H9 (cell line): ENCODE measurements around the gene PLEKHA7. TPM values are rescaled to one million over a fixed set of nuclear protein-coding genes. Genes with fewer than 3 reads are reported as not detected.
A peak's percentile ranks its signal among the peaks of the same experiment; 100 is the strongest.
"Not testable (repeated sequence)": the region's sequence is repeated elsewhere in the genome, so short reads cannot be mapped to it uniquely, and the experiment has no call there.

Source experiments
- DNase-seq: peaks from one replicate; pipeline ENCODE4 v3.0.0-alpha.2; 2017
- H2AFZ ChIP-seq: one replicate; pipeline ENCODE4 v1.6.1; 2013; ENCODE audit warnings: mild to moderate bottlenecking, low read length, control low read depth, moderate library complexity
- H2AK5ac ChIP-seq: 2 replicates; pipeline ENCODE4 v1.6.1; 2013; ENCODE audit warnings: low read length, control low read depth, mixed read lengths; ENCODE audit not compliant: insufficient read length
- H2BK120ac ChIP-seq: one replicate; pipeline ENCODE4 v1.6.1; 2013; ENCODE audit warnings: low read depth, mild to moderate bottlenecking, low read length, control low read depth, inconsistent platforms; ENCODE audit not compliant: poor library complexity, severe bottlenecking
- H2BK12ac ChIP-seq: 2 replicates; pipeline ENCODE4 v1.6.1; 2013; ENCODE audit warnings: low read length, control low read depth, mixed read lengths, low read depth; ENCODE audit not compliant: insufficient read length
- H2BK15ac ChIP-seq: 2 replicates; pipeline ENCODE4 v1.6.1; 2013; ENCODE audit warnings: low read depth, low read length, control low read depth
- H2BK20ac ChIP-seq: one replicate; pipeline ENCODE4 v1.6.1; 2013; ENCODE audit warnings: low read depth, mild to moderate bottlenecking, low read length, control low read depth, inconsistent platforms; ENCODE audit not compliant: poor library complexity, severe bottlenecking
- H2BK5ac ChIP-seq: 2 replicates; pipeline ENCODE4 v1.6.1; 2013; ENCODE audit warnings: low read length, control low read depth, mixed read lengths; ENCODE audit not compliant: insufficient read length
- H3K14ac ChIP-seq: 2 replicates; pipeline ENCODE4 v1.6.1; 2013; ENCODE audit warnings: low read length, control low read depth; ENCODE audit not compliant: insufficient read depth
- H3K18ac ChIP-seq: 2 replicates; pipeline ENCODE4 v1.6.1; 2013; ENCODE audit warnings: low read depth, mild to moderate bottlenecking, mixed read lengths, low read length, control low read depth; ENCODE audit not compliant: insufficient read length
- H3K23ac ChIP-seq: 2 replicates; pipeline ENCODE4 v1.6.1; 2013; ENCODE audit warnings: low read length, control low read depth, mixed read lengths, low read depth; ENCODE audit not compliant: insufficient read length
- H3K23me2 ChIP-seq: 2 replicates; pipeline ENCODE4 v1.6.1; 2013; ENCODE audit warnings: low read depth, mild to moderate bottlenecking, mixed read lengths, low read length, control low read depth; ENCODE audit not compliant: insufficient read length, poor library complexity, severe bottlenecking
- H3K27ac ChIP-seq: 2 replicates; pipeline ENCODE4 v1.5.1; 2013; ENCODE audit warnings: low read length, control low read depth, mixed read lengths, low read depth; ENCODE audit not compliant: insufficient read length
- H3K27me3 ChIP-seq: 2 replicates; pipeline ENCODE4 v1.6.1; 2013; ENCODE audit warnings: low read length, control low read depth, inconsistent platforms; ENCODE audit not compliant: insufficient read depth
- H3K4ac ChIP-seq: 2 replicates; pipeline ENCODE4 v1.6.1; 2013; ENCODE audit warnings: low read depth, mild to moderate bottlenecking, control low read depth, inconsistent platforms, low read length, moderate library complexity
- H3K4me1 ChIP-seq: 2 replicates; pipeline ENCODE4 v1.6.1; 2013; ENCODE audit warnings: low read length, control low read depth, inconsistent platforms; ENCODE audit not compliant: insufficient read depth
- H3K4me2 ChIP-seq: 2 replicates; pipeline ENCODE4 v1.6.1; 2013; ENCODE audit warnings: low read length, control low read depth, mixed read lengths; ENCODE audit not compliant: insufficient read length, insufficient read depth
- H3K56ac ChIP-seq: 2 replicates; pipeline ENCODE4 v1.6.1; 2013; ENCODE audit warnings: low read depth, mild to moderate bottlenecking, mixed read lengths, low read length, control low read depth; ENCODE audit not compliant: insufficient read length
- H3K79me1 ChIP-seq: 2 replicates; pipeline ENCODE4 v1.6.1; 2013; ENCODE audit warnings: low read depth, mild to moderate bottlenecking, moderate library complexity, low read length, control low read depth, inconsistent platforms; ENCODE audit not compliant: insufficient read depth, poor library complexity, severe bottlenecking
- H3K79me2 ChIP-seq: 2 replicates; pipeline ENCODE4 v1.6.1; 2013; ENCODE audit warnings: low read length, control low read depth, inconsistent platforms; ENCODE audit not compliant: insufficient read depth
- H3K9ac ChIP-seq: 2 replicates; pipeline ENCODE4 v1.6.1; 2013; ENCODE audit warnings: low read length, control low read depth, mixed read lengths; ENCODE audit not compliant: insufficient read length; ENCODE audit errors: extremely low read depth
- H3K9me3 ChIP-seq: one replicate; pipeline ENCODE4 v1.6.1; 2013; ENCODE audit warnings: low read depth, low read length, inconsistent platforms; ENCODE audit not compliant: control insufficient read depth
- H3T11ph ChIP-seq: one replicate; pipeline ENCODE4 v1.6.1; 2013; ENCODE audit warnings: mild to moderate bottlenecking, low read length, control low read depth, inconsistent platforms
- H4K20me1 ChIP-seq: one replicate; pipeline ENCODE4 v1.6.1; 2013; ENCODE audit not compliant: control insufficient read depth, insufficient read length, insufficient read depth
- H4K5ac ChIP-seq: 2 replicates; pipeline ENCODE4 v1.6.1; 2013; ENCODE audit warnings: low read depth, mild to moderate bottlenecking, mixed read lengths, low read length, control low read depth; ENCODE audit not compliant: insufficient read length
- H4K8ac ChIP-seq: replicated peaks from 2 replicates; pipeline ENCODE4 v1.6.1; 2013; ENCODE audit warnings: low read length, control low read depth, mixed read lengths, low read depth; ENCODE audit not compliant: insufficient read length
- H4K91ac ChIP-seq: 2 replicates; pipeline ENCODE4 v1.6.1; 2013; ENCODE audit warnings: low read depth, mild to moderate bottlenecking, moderate library complexity, mixed read lengths, low read length, control low read depth; ENCODE audit not compliant: insufficient read length
- H3K27ac Mint-ChIP-seq, 3 experiments: 2 replicates in 2 of 3; 3 replicates in 1 of 3; pipeline ENCODE4 v1.8.0; 2020 to 2021; ENCODE audit warnings: mixed read lengths in 3 of 3, mild to moderate bottlenecking in 1 of 3, moderate library complexity in 1 of 3
- H3K27me3 Mint-ChIP-seq: 2 replicates; pipeline ENCODE4 v1.8.0; 2021; ENCODE audit warnings: low read depth, mild to moderate bottlenecking, moderate library complexity, mixed read lengths
- H3K36me3 Mint-ChIP-seq, 3 experiments: 2 replicates in 2 of 3; 3 replicates in 1 of 3; pipeline ENCODE4 v1.8.0; 2020 to 2021; ENCODE audit warnings: low read depth in 3 of 3, mixed read lengths in 3 of 3; ENCODE audit not compliant: insufficient read depth in 1 of 3
- H3K4me1 Mint-ChIP-seq, 2 experiments: 2 replicates each; pipeline ENCODE4 v1.8.0; 2020; ENCODE audit warnings: mixed read lengths in 2 of 2
- H3K4me3 Mint-ChIP-seq, 2 experiments: 2 replicates in 1 of 2; 3 replicates in 1 of 2; pipeline ENCODE4 v1.8.0; 2020 to 2021; ENCODE audit warnings: mild to moderate bottlenecking in 2 of 2, mixed read lengths in 2 of 2, moderate library complexity in 1 of 2
- H3K9me3 Mint-ChIP-seq, 2 experiments: 2 replicates in 1 of 2; 3 replicates in 1 of 2; pipeline ENCODE4 v1.8.0; 2020; ENCODE audit warnings: mild to moderate bottlenecking in 2 of 2, mixed read lengths in 2 of 2, moderate library complexity in 1 of 2
- CTCF ChIP-seq: fragments of 200-600 bp; sonication (generic); conservative IDR thresholded peaks from 3 replicates; pipeline ENCODE4 v1.8.0; 2021; ENCODE audit warnings: antibody characterized with exemption, mild to moderate bottlenecking
- WGBS: extraction: QIAGEN DNeasy Blood & Tissue Kit; methylation state at CpG from one replicate; pipeline ENCODE4 v1.1.7; 2013; ENCODE audit warnings: missing lambda C conversion rate, low lambda C conversion rate, mixed read lengths; ENCODE audit not compliant: insufficient read length; ENCODE audit errors: extremely low coverage; 5-methylcytosine and 5-hydroxymethylcytosine counted together
- total RNA-seq: library from RNA; stranded (reverse); gene quantifications from 2 replicates; pipeline ENCODE4 v1.2.1, GENCODE V29; 2021

Gene PLEKHA7
- total RNA-seq, 1 experiment from 2014 or later: 21.0 TPM

GRCh38 chr11:17036666-17037658 lies 22.7 kb upstream of the PLEKHA7 start:
- peak; percentile 72 for DNase-seq
- Histone ChIP-seq H2BK5ac (no peak overlapping the region), H3K23me2 (no peaks in the 10 kb centered on the region), H4K5ac (no peak overlapping the region), H3K9me3 (peaks cover 8% of the 10 kb centered on the region), H3K79me1 (no peaks in the 10 kb centered on the region), H4K20me1 (no peaks in the 10 kb centered on the region), H3K4me2 (no peak overlapping the region), H3K56ac (no peak overlapping the region), H3K4me1 (no peaks in the 10 kb centered on the region), H3K14ac (no peak overlapping the region), H2AFZ (no peak overlapping the region), H3K9ac (no peak overlapping the region), H4K91ac (no peak overlapping the region), H3K79me2 (no peaks in the 10 kb centered on the region), H3K18ac (no peak overlapping the region), H3K27ac (no peak overlapping the region), H3K23ac (no peak overlapping the region), H3K4ac (no peak overlapping the region), H2BK12ac (no peak overlapping the region), H2BK15ac (no peak overlapping the region), H2BK20ac (no peak overlapping the region), H3K27me3 (no peaks in the 10 kb centered on the region), H4K8ac (no peak overlapping the region), H2BK120ac (no peak overlapping the region), H2AK5ac (no peak overlapping the region), H3T11ph (no peak overlapping the region)
- H3K27ac Mint-ChIP-seq: no peak overlapping the region
- no peak overlapping the region for H3K4me3 Mint-ChIP-seq
- H3K36me3 Mint-ChIP-seq: peaks cover 10 to 26% (median 17%) of the 10 kb centered on the region in 3 experiments
- H3K9me3 Mint-ChIP-seq: peaks cover 25 to 30% of the 10 kb centered on the region in 2 experiments
- H3K4me1 Mint-ChIP-seq: 0 out of 4 replicates have a peak, but pooled peaks cover 0 to 5% of the 10 kb centered on the region in 2 experiments
- peaks cover 3% of the 10 kb centered on the region; the same call in 1 of the 2 replicates for H3K27me3 Mint-ChIP-seq
- WGBS: no CpG with 5 or more reads among the region's 6 CpGs
- peak; percentile 67 for TF ChIP-seq CTCF

GRCh38 chr11:17034027-17034426 lies 19.8 kb upstream of the PLEKHA7 start:
- not testable (repeated sequence) for H3K27ac ChIP-seq, H2BK12ac ChIP-seq, H4K8ac ChIP-seq, H3K23ac ChIP-seq, H2BK5ac ChIP-seq, H4K91ac ChIP-seq, H2BK120ac ChIP-seq, DNase-seq, H2AK5ac ChIP-seq, H3K9me3 ChIP-seq, H3K79me2 ChIP-seq, H4K20me1 ChIP-seq, H3T11ph ChIP-seq, H3K4me1 Mint-ChIP-seq, H4K5ac ChIP-seq, H3K79me1 ChIP-seq, H3K9ac ChIP-seq, H3K4ac ChIP-seq, H2AFZ ChIP-seq, H3K56ac ChIP-seq, H3K27me3 Mint-ChIP-seq, H2BK15ac ChIP-seq, H3K23me2 ChIP-seq, H3K18ac ChIP-seq, H3K4me3 Mint-ChIP-seq, H3K27me3 ChIP-seq, H3K4me2 ChIP-seq, H3K27ac Mint-ChIP-seq, H2BK20ac ChIP-seq, H3K4me1 ChIP-seq, H3K14ac ChIP-seq
- no CpG with 5 or more reads among the region's 10 CpGs for WGBS
- Mint-ChIP-seq H3K36me3 (peaks cover 10 to 26% (median 17%) of the 10 kb centered on the region in 3 experiments), H3K9me3 (peaks cover 25 to 35% of the 10 kb centered on the region in 2 experiments)
